Measurements from ENCODE around the gene FMOD.

The FMOD gene

GRCh38 chr1:203320591-203321272, 30.2 kb downstream of the FMOD start:
- Histone ChIP-seq H4K20me1 (ENCODE audit: insufficient read depth, low read length, poor library complexity, severe bottlenecking) (no peaks in the 10 kb centered on the region), H3K9ac (ENCODE audit: low read depth, low read length, poor library complexity, severe bottlenecking) (peak overlapping the region; percentile 93), H3K4me3 (ENCODE audit: low read length, poor library complexity, severe bottlenecking) (peak overlapping the region; percentile 66), H3K79me2 (ENCODE audit: insufficient read depth, low read length) (peaks cover 36% of the 10 kb centered on the region), H2AFZ (ENCODE audit: low read length) (no peak overlapping the region), H3K4me2 (ENCODE audit: low read depth, low read length, poor library complexity, severe bottlenecking) (peak overlapping the region; percentile 93), H3K36me3 (ENCODE audit: insufficient read depth, low read length) (no peaks in the 10 kb centered on the region), H3K4me1 (ENCODE audit: insufficient read depth, low read length, poor library complexity, severe bottlenecking) (peaks cover 94% of the 10 kb centered on the region), H3K9me3 (ENCODE audit: insufficient read depth, low read depth, low read length) (no peaks in the 10 kb centered on the region), H3F3A (ENCODE audit: low read depth) (peaks cover 12% of the 10 kb centered on the region; the same call in 1 of the 2 replicates), H3K9me2 (replicated peaks; ENCODE audit: low read depth, low read length) (no peaks in the 10 kb centered on the region), H3K27me3 (ENCODE audit: insufficient read depth, low read length, poor library complexity, severe bottlenecking) (no peaks in the 10 kb centered on the region)
- TF ChIP-seq CTCF (conservative IDR thresholded peaks at IDR 0.05; ENCODE audit: low read length): no peak
- TF ChIP-seq EZH2phosphoT487 (IDR thresholded peaks at IDR 0.05; ENCODE audit: borderline replicate concordance): no peak

GRCh38 chr1:203318229-203318517, 32.7 kb downstream of the FMOD start:
- Histone ChIP-seq H3K9ac (ENCODE audit: low read depth, low read length, poor library complexity, severe bottlenecking) (peak overlapping the region; percentile 29), H3K9me2 (replicated peaks; ENCODE audit: low read depth, low read length) (no peaks in the 10 kb centered on the region), H3K79me2 (ENCODE audit: insufficient read depth, low read length) (peaks cover 16% of the 10 kb centered on the region), H3K4me3 (ENCODE audit: low read length, poor library complexity, severe bottlenecking) (no peak overlapping the region), H3F3A (ENCODE audit: low read depth) (peaks cover 17% of the 10 kb centered on the region), H3K9me3 (ENCODE audit: insufficient read depth, low read depth, low read length) (no peaks in the 10 kb centered on the region), H4K20me1 (ENCODE audit: insufficient read depth, low read length, poor library complexity, severe bottlenecking) (no peaks in the 10 kb centered on the region), H2AFZ (ENCODE audit: low read length) (no peak overlapping the region), H3K4me1 (ENCODE audit: insufficient read depth, low read length, poor library complexity, severe bottlenecking) (peaks cover 75% of the 10 kb centered on the region), H3K4me2 (ENCODE audit: low read depth, low read length, poor library complexity, severe bottlenecking) (no peak overlapping the region), H3K27me3 (ENCODE audit: insufficient read depth, low read length, poor library complexity, severe bottlenecking) (no peaks in the 10 kb centered on the region), H3K36me3 (ENCODE audit: insufficient read depth, low read length) (no peaks in the 10 kb centered on the region)
- TF ChIP-seq CTCF (conservative IDR thresholded peaks at IDR 0.05; ENCODE audit: low read length): no peak
- TF ChIP-seq EZH2phosphoT487 (IDR thresholded peaks at IDR 0.05; ENCODE audit: borderline replicate concordance): no peak

- no peaks in the 10 kb centered on the region for H3K9me3 ChIP-seq (ENCODE audit: insufficient read depth, low read depth, low read length)
- H3K4me2 ChIP-seq (ENCODE audit: low read depth, low read length, poor library complexity, severe bottlenecking): peak overlapping the region; percentile 2
- no peaks in the 10 kb centered on the region for H3K36me3 ChIP-seq (ENCODE audit: insufficient read depth, low read length)
- peaks cover 11% of the 10 kb centered on the region; the same call in 1 of the 2 replicates for H3K79me2 ChIP-seq (ENCODE audit: insufficient read depth, low read length)
- TF ChIP-seq CTCF (conservative IDR thresholded peaks at IDR 0.05; ENCODE audit: low read length) (no peak), EZH2phosphoT487 (IDR thresholded peaks at IDR 0.05; ENCODE audit: borderline replicate concordance) (no peak)
- peaks cover 20% of the 10 kb centered on the region for H3F3A ChIP-seq (ENCODE audit: low read depth)
- H3K4me1 ChIP-seq (ENCODE audit: insufficient read depth, low read length, poor library complexity, severe bottlenecking): peaks cover 74% of the 10 kb centered on the region
- no peaks in the 10 kb centered on the region for H3K27me3 ChIP-seq (ENCODE audit: insufficient read depth, low read length, poor library complexity, severe bottlenecking)
- peak overlapping the region; percentile 50 for H3K9ac ChIP-seq (ENCODE audit: low read depth, low read length, poor library complexity, severe bottlenecking)
- no peak overlapping the region for H3K4me3 ChIP-seq (ENCODE audit: low read length, poor library complexity, severe bottlenecking)
- no peaks in the 10 kb centered on the region for H4K20me1 ChIP-seq (ENCODE audit: insufficient read depth, low read length, poor library complexity, severe bottlenecking)
- no peaks in the 10 kb centered on the region for H3K9me2 ChIP-seq (replicated peaks; ENCODE audit: low read depth, low read length)
- no peak overlapping the region for H2AFZ ChIP-seq (ENCODE audit: low read length)
These were observed 33.3 kb downstream of the FMOD start for GRCh38 chr1:203317429-203318228.

All from Loucy (cell line).